Right lung (tissue), 5 donors: ENCODE measurements around the gene ANKDD1B. TPM values are rescaled to one million over a fixed set of nuclear protein-coding genes. Genes with fewer than 3 reads are reported as not detected.
A peak's percentile ranks its signal among the peaks of the same experiment; 100 is the strongest.

ENCODE experiments used
- DNase-seq, 2 donors: peaks; one replicate each; pipeline ENCODE4 v3.0.0-alpha.2; 2013
- polyA plus RNA-seq, 5 donors: library from polyadenylated mRNA; unstranded; fragments of 120-200 nt; gene quantifications; one replicate each; pipeline versions ENCODE4 v1.2.1 to v1.2.3, GENCODE V29; 2013; ENCODE audit warnings: inconsistent platforms in 1 of 5, low replicate concordance in 1 of 5; ENCODE audit not compliant: insufficient read length in 5 of 5, insufficient read depth in 1 of 5

The ANKDD1B gene
- polyA plus RNA-seq, 5 donors: 3.7 to 5.7 (median 4.5) TPM

DNA sequence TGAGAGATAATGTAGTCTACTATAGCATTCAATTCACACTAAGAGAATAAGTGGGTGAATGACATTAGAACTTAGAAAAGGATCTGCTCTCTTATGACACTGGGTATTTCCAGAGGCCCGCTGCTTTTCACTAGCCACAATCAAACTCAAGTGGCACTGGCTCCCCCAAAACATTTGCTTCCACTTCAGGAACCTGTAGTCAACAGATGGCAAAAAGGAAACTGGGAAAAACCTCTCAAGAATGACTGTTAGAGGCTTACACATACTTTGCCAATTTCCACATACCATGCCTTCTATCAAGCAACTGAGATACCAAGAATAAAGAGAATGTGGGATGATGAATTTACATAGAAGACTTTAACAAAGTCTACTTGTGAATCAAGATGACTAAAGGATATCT, 94.8 kb downstream of the ANKDD1B start:
- DNase-seq: no peak

DNA sequence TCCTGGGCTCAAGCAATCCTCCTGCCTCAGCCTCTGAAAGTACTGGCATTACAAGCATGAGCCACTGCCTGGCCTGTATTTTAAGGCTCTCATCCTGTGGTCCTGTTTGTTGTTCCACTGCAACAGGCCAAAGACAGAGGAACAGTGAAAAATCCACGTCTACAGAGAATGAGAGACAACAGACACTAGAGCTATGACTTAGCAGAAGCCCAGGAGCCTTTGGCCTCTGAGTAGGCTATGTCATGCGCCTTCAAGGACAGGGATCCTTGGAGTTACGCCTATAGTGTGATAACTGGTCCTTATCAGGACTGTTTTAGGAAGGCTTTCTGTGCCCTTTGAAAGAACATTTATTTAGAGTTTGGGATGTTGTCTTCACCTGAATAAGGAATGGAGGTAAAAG, 95.5 kb downstream of the ANKDD1B start:
- DNase-seq: no peak

DNA sequence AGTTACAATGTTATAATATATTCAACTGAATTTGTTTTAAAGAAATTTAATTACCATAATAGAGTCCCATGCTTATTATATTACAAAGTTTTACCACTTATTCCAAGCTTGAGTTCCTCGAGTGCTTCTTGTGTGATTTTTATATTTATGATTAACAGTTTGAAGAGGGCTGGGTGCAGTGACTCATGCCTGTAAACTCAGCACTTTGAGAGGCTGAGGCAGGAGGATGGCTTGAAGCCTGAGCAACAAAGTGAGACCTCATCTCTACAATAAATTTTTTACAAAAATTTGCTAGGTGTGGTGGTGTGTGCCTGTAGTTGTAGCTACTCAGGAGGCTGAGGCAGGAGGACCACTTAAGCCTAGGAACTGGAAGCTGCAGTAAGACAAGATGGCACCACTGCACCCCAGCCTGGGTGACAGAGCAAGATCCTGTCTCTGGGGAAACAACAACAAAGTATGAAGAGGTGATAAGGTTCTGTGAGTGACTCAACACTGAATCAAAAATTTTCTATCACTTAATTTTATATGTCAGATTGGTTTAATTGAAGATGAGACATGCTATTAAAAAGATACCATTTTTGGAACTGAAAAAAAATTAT, 96.8 kb downstream of the ANKDD1B start:
- no peak for DNase-seq

DNA sequence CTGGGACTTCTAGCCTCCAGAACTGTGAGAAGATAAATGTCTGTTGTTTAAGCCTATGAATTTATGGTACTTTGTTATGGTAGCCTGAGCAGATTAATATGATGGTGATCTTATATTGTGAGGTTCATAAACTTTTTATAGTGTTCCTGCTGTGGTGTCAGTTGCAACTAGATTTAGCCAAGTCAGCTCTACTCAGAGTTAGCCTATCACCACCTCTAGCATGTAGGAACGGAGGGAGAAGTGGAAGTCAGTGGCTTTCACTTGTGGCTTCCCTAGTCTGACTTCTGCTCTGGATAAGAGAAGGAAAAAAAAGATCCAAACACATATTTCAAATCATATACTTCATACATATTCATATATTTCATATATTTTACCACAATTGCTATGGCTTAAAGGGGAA, 99.4 kb downstream of the ANKDD1B start:
- no peak for DNase-seq

DNA sequence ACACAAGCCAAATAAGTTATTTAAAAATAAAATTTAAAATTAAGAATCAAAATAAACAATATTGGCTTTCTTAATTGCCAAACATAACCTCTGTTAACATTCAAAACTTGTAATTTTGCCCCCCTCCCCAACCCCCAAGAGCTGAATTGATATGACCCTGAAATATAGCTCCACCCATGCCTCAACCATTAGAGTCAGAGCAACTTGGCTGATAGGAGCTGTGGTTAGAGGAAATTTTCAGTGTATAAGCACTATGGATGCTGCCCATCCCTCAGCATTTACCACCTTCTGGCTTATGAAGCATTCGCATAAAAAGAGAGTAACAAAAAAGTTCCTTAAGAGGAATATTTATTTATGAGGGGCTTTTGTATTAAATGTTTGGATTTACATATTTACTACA, 99.9 kb downstream of the ANKDD1B start:
- DNase-seq: no peak

DNA sequence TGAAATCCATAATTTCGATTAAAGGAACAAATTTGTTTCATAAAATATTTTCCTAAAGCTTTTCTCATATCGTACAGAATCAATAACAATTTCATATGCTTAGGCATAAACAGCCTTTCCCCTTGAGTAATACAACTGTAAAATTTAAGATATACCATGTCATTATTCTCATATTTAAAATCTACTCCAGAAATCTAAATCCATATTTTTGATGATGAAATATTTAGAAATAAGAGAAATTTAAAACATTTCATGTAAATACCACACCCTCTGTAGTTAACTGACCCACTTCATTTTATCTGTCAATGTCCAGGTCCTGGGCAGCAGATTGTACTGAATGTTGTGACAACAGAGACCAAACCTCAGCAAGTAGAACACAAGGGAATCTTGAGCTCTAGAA, 100.8 kb downstream of the ANKDD1B start:
- no peak for DNase-seq

DNA sequence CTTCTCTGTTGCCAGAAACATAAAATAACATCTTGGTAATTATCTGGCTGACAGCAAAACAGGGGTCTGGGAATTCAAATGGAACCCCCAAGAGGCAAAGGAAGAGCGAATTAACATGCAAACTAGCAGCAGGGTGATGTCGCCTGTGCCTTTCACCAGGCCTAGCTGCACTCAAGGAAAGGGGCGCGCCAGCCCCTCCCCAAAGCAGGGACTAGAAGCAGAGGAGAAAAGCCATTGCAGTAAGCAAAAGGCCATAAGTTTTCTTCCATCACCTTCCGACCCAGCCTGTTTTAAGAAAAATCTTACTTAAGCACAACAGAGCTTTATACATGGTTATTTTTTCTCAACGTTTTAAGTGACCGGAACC, 105.4 kb downstream of the ANKDD1B start:
- DNase-seq: no peak

DNA sequence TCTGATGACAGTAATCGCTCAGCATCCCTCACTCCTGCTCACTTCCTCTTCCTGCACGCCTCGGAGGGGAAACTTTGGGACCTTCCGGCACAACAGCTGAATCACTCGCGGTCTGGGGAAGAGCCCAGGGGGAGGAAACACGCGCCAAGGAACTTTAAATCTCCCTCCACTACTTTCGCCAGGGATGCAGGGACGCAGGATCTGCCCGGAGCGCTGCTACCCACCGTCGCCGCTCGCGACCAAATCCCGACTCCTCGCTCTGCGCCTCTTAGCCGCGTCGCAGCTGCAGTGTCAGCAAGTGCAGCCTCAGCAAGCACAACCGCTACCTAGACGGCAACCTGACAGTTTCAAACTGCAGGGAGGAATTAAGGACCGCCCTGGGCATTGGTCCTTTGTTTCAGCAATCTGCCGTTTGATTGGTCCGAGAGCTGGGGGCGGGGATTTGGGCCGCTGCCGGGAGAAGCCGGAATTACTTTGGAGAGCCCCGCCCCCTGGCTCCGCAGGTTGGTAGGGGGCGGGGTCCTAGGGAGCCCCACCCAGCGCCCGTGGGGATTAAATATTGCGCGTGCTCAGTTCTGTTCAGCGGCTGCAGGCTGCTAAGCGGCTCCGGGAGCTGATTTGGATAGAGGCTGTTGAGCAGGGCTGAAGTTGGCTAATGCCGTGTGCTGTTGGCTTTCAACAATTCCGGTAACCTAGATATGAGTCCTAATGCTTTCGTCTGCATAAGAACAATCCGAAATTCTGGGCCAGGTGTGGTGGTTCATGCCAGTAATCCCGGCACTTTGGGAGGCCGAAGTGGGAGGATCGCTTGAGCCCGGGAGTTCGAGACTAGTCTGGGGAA, 106.0 kb downstream of the ANKDD1B start, which contains the start of gene POC5:
TSS of gene POC5 (minus strand) at position 356 of the 841 bp plus-strand sequence. CDS start 4,500 bp downstream, outside the sequence.
- DNase-seq: peak; percentile 93

DNA sequence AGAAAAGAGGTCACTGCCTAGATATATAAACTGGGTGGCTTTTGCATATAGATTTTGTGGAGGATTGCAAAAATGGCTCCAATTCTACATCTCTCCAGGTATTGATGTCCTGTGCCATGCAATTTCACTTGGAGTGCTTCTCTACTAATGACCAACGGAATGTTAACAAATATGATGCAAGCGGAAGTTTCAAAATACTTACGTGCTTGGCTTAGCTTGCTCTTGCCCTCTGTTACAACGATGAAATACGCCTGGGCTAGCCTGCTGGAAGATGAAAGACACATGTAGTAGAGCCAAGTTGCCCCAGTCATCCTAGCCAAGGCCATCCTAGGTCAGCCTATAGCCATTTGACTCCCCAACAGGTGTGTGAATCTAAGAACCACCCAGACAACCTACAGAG, 109.6 kb downstream of the ANKDD1B start:
- no peak for DNase-seq

Other genes with a start within 250 kb of the ANKDD1B start
- gene CERT1, start 99.8 kb upstream of the ANKDD1B start, polyA plus RNA-seq: 10 to 100 TPM; 36.2 to 59.1 (median 54.5) TPM
- 10 to 100 TPM; 21.1 to 47.0 (median 37.8) TPM for gene POLK, start 99.6 kb upstream of the ANKDD1B start, polyA plus RNA-seq
- 10 to 100 TPM; 17.3 to 23.7 (median 20.3) TPM for gene POC5, start 106.0 kb downstream of the ANKDD1B start, polyA plus RNA-seq